ENCODE measurements around the gene ADCYAP1R1.

DNA sequence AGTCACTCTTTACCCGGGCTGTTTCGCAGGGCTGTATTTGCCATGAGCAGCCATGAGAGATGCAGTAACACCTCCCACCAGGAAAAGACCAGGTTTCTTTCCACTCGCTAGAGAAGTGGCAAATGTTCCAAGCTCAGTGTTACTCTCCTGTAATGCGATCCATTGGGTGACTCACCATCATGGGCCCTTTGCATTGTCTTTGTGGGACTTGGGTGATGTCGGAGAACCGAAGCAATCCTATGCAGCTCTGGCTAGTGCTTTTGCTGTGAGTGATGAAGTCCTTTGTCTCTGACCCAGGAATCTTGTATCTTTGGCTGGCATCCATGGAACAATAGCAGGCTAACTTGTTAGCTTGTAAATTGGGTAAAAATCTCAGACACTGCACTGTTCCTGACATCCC is 48.4 kb upstream of the ADCYAP1R1 start:
- TF ChIP-seq POLR2A (IDR thresholded peaks at IDR 0.05), result no peak
- TF ChIP-seq, protein P1, sequence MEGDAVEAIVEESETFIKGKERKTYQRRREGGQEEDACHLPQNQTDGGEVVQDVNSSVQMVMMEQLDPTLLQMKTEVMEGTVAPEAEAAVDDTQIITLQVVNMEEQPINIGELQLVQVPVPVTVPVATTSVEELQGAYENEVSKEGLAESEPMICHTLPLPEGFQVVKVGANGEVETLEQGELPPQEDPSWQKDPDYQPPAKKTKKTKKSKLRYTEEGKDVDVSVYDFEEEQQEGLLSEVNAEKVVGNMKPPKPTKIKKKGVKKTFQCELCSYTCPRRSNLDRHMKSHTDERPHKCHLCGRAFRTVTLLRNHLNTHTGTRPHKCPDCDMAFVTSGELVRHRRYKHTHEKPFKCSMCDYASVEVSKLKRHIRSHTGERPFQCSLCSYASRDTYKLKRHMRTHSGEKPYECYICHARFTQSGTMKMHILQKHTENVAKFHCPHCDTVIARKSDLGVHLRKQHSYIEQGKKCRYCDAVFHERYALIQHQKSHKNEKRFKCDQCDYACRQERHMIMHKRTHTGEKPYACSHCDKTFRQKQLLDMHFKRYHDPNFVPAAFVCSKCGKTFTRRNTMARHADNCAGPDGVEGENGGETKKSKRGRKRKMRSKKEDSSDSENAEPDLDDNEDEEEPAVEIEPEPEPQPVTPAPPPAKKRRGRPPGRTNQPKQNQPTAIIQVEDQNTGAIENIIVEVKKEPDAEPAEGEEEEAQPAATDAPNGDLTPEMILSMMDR (IDR thresholded peaks at IDR 0.05), result no peak
